RWPE1 (cell line): ENCODE results near the gene PLS3.

Experiments used
- CTCF ChIA-PET: fragments of 350-600 bp; sonication (Branson Sonifier 250); formaldehyde crosslinking; extraction: SDS; loops from one replicate; lab custom pipeline; 2021; lab: Yijun Ruan, JAX
- POLR2A ChIA-PET: fragments of 400-600 bp; formaldehyde crosslinking; extraction: SDS; loops from one replicate; lab custom pipeline; 2020; ENCODE audit warnings: antibody characterized with exemption; ENCODE audit not compliant: low non-redundant PET; lab: Yijun Ruan, JAX
- DNase-seq: peaks from one replicate; pipeline ENCODE4 v3.0.0; 2012; ENCODE audit warnings: low spot score
- H3K27ac ChIP-seq: fragments of 450-650 bp; 2 replicates; pipeline ENCODE4 v1.5.1; 2017
- CTCF ChIP-seq: fragments of 450-650 bp; conservative IDR thresholded peaks from 2 replicates; pipeline ENCODE4 v1.5.1; 2017; ENCODE audit warnings: low read depth, mild to moderate bottlenecking

PLS3 gene

GRCh38 chrX:115602308-115602707, 41.3 kb downstream of the PLS3 start:
- TF ChIP-seq CTCF: no peak
- ChIA-PET POLR2A (no interaction called here), CTCF (no interaction called here)
- no peak overlapping the region for H3K27ac ChIP-seq
- no peak for DNase-seq

DNA sequence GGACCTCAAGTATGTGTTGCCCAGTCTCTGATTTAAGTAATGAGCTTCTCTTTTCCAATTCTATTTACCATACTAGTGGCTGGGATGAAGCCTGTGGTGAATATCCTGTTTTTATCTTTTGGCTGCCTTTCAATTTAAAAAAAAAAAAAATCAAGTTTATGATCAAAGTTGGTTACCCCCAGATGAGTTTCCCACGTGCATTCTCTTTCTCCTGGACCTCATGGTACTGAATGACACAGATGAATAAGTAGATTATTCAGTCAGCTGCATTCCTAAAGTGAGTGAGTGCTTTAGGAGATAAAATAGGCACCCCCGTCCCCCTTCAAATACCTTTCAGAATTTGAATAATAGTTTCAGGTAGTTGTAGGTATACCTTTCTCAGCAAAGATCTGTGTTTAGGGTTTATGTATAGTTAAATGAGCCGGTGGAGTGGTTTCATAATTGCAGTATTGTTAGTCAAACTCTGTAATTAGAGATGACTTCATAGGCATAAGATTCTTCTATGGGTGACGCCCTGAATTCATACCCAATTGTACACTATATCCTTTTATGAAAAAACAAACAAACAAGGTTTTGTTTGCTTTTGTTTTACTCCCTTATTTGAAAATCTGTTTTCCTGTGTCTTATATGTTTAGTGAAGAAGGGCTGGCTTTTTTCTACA, 41.9 kb downstream of the PLS3 start:
- ChIA-PET CTCF (no interaction called here), POLR2A (no interaction called here)
- no peak overlapping the region for H3K27ac ChIP-seq
- TF ChIP-seq CTCF: no peak
- no peak for DNase-seq

DNA sequence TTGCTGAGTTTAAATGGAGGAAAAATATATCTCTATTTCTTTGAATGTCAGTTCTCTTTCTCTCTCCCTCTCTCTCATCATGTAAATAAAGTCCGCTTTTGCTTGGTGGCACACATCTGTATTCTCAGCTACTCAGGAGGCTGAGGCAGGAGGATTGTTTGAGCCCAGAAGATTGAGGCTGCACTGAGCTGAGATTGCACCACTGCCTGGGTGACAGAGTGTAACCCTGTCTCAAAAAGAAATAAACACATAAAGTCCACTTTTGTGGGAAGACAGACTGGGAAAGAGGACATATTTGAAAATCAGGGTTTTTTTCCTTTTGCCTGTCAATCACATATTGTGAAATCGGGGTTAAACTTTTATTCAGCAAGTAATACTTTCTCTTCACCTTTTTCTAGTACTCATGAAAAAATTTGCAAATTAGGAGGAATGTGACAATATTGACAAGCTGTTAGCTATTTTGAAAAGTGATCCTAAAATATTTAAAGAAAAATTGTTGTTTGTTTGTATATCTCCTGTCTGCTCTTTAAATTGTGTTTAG, 42.6 kb downstream of the PLS3 start:
- H3K27ac ChIP-seq: no peak overlapping the region
- no peak for TF ChIP-seq CTCF
- DNase-seq: no peak
- ChIA-PET CTCF (no interaction called here), POLR2A (no interaction called here)

DNA sequence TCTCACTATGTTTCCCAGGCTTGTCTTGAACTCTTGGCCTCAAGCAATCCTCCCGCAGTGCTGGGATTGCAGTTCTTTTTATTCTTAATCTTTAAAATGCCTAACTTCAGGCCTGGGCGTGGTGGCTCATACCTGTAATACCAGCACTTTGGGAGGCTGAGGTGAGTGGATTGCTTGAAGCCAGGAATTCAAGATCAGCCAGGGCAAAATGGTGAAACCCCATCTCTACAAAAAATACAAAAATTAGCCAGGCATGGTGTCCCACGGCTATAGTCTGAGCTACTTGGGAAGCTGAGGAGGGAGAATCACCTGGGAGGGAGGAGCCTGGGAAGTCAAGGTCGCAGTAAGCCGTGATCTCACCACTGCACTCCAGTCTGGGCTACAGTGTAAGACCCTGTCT, 45.9 kb downstream of the PLS3 start:
- no peak for TF ChIP-seq CTCF
- DNase-seq: no peak
- ChIA-PET CTCF (no interaction called here), POLR2A (no interaction called here)
- H3K27ac ChIP-seq: no peak overlapping the region

DNA sequence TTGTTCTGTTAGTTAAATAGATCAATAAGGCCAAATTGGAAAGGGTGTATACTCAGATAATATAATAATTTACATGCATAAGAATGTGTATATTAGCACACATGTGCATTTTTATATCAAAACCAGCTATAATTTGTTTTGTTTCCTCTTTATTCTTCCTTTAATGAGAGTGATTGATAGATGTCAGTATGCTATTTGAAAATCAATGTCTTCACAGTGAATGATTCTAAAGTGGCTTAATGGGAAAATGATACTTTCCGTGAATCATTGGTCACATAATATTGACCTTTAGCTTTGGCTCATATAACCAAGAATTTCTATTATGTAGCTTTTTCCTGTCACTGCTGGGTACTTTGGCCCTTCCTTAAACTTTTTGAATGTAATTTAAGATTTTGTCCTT, 48.6 kb downstream of the PLS3 start:
- CTCF ChIA-PET: no interaction called here
- no peak overlapping the region for H3K27ac ChIP-seq
- TF ChIP-seq CTCF: no peak
- POLR2A ChIA-PET: no interaction called here
- no peak for DNase-seq

GRCh38 chrX:115616943-115617563, 56.1 kb downstream of the PLS3 start:
- no peak overlapping the region for H3K27ac ChIP-seq
- no peak for TF ChIP-seq CTCF
- ChIA-PET POLR2A (no interaction called here), CTCF (no interaction called here)
- DNase-seq: peak; percentile 38
